Thymus (tissue), 11 donors: Measurements from ENCODE around the gene NHLRC3. TPM values are rescaled to one million over a fixed set of nuclear protein-coding genes. Genes with fewer than 3 reads are reported as not detected.
A peak's percentile ranks its signal among the peaks of the same experiment; 100 is the strongest.

Source experiments
- DNase-seq, 9 donors: peaks; one replicate each; pipeline ENCODE4 v3.0.0-alpha.2; 2013; ENCODE audit warnings: low spot score in 9 of 9, low read depth in 6 of 9, missing footprints in 1 of 9
- H3K27ac ChIP-seq, 2 donors: one replicate each; pipeline ENCODE4 v1.5.1; 2013; ENCODE audit warnings: control low read depth in 1 of 2, low read depth in 1 of 2, low read length in 1 of 2, mild to moderate bottlenecking in 1 of 2, moderate library complexity in 1 of 2
- H3K27me3 ChIP-seq, 2 donors: one replicate each; pipeline ENCODE4 v1.5.1; 2013; ENCODE audit warnings: low read length in 1 of 2; ENCODE audit not compliant: control insufficient read depth in 2 of 2, insufficient read depth in 1 of 2
- H3K36me3 ChIP-seq, 2 donors: one replicate each; pipeline ENCODE4 v1.5.1; 2013; ENCODE audit warnings: low read length in 1 of 2, mild to moderate bottlenecking in 1 of 2, moderate library complexity in 1 of 2; ENCODE audit not compliant: control insufficient read depth in 2 of 2, insufficient read depth in 2 of 2
- H3K4me1 ChIP-seq, 2 donors: one replicate each; pipeline ENCODE4 v1.5.1; 2013; ENCODE audit warnings: low read length in 2 of 2; ENCODE audit not compliant: control insufficient read depth in 2 of 2, insufficient read depth in 2 of 2
- H3K4me3 ChIP-seq, 2 donors: one replicate each; pipeline ENCODE4 v1.5.1; 2013; ENCODE audit warnings: low read length in 2 of 2, control low read depth in 1 of 2, mild to moderate bottlenecking in 1 of 2
- H3K9me3 ChIP-seq, 2 donors: one replicate each; pipeline ENCODE4 v1.5.1; 2013; ENCODE audit warnings: low read length in 1 of 2, mild to moderate bottlenecking in 1 of 2; ENCODE audit not compliant: control insufficient read depth in 2 of 2, insufficient read depth in 1 of 2
- WGBS: extraction: QIAGEN DNeasy Blood & Tissue Kit; methylation state at CpG from one replicate; pipeline ENCODE4 v1.1.7; 2013; 5-methylcytosine and 5-hydroxymethylcytosine counted together
- polyA plus RNA-seq: library from polyadenylated mRNA; stranded (reverse); fragments of 200-250 nt; gene quantifications from one replicate; pipeline ENCODE4 v1.2.3, GENCODE V29; 2013
- total RNA-seq: library from RNA; stranded (reverse); fragments of 120-200 nt; gene quantifications from one replicate; pipeline ENCODE4 v1.2.4, GENCODE V29; 2013
- donor health status: healthy.

The NHLRC3 gene
- total and polyA plus RNA-seq, 2 donors: 16.0 to 19.0 TPM

DNA sequence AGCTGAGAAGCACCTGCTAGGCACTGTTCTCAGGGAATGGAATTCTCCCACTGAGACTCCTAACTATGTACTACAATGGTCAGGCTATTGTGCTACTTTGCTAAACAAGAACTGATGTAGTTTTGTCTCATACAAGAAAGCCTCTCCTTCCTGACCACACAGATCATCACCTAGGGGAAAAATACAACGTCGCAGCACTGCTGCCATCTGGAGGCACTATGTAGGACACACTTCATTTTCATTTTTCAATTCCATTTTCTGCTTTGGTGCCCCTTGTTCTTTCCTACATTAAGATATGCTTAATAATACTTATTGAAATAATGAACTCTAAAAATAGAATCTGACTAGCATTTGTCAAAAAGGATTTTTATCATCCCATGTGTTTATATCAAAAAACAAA lies 21.5 kb upstream of the NHLRC3 start:
- WGBS: 28% methylated on average over 2 of the region's 2 CpGs
- peak in 2 of 9 donors; percentile 8 to 34 for DNase-seq
- Histone ChIP-seq H3K36me3 (peaks cover 41 to 56% of the 10 kb centered on the region in 2 donors), H3K4me1 (no peaks in the 10 kb centered on the region), H3K9me3 (no peaks in the 10 kb centered on the region), H3K27ac (no peak overlapping the region), H3K27me3 (no peaks in the 10 kb centered on the region), H3K4me3 (no peak overlapping the region)

DNA sequence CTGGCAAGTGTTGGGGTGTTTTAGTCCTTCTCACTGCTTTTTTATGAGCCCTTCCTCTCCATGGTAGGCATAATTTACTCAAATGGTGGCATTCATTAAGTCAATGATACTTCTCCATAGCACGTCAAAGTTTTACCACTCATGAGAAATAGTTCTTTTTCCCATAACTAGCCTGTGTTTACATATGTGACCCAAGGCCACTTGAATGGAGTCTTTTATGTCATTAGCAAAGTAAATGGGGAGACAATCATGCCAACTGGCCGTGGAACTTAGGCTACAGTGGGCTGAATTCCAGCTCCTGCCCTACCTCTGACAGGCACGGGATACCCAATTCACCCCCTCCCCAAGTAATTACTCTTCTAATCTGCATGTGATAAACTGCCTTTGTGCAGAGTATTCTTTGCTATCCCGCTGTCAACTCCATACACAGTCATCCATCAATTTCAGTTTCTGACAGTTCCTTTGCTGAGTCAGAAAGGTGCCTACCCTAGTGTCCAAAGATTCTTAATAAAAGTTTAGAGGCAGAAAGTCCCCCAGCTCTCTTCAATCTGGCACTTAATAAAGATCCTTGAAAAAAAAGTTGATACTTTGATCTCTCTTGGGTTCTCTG lies 17.3 kb upstream of the NHLRC3 start:
- Histone ChIP-seq H3K4me3 (no peak overlapping the region), H3K27me3 (no peaks in the 10 kb centered on the region), H3K4me1 (no peaks in the 10 kb centered on the region), H3K9me3 (no peaks in the 10 kb centered on the region), H3K36me3 (peaks cover 25 to 56% of the 10 kb centered on the region in 2 donors), H3K27ac (no peak overlapping the region)
- WGBS: 96% methylated on average over 4 of the region's 4 CpGs
- no peak for DNase-seq

DNA sequence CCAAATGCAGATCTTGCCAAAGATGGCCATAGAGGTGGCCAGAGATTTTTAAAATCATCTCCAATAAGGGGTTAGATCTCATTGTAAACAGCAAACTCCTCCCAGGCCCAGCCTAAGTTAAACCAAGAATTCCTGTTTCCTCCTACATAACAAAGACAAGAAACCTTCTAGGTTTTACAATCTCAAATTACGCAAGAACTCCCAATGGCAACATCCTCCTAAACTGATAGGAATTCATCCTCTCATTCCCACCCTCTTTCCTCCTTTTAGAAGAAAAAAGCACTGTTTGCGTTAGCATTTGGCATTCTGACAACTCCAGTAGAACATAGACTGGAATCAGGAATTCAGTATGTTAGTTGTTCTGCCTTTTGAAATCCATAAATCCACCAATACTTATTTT lies 14.9 kb upstream of the NHLRC3 start:
- H3K27me3 ChIP-seq: no peaks in the 10 kb centered on the region
- H3K4me3 ChIP-seq: no peak overlapping the region
- no peaks in the 10 kb centered on the region for H3K4me1 ChIP-seq
- peaks cover 18 to 58% of the 10 kb centered on the region in 2 donors for H3K36me3 ChIP-seq
- no peaks in the 10 kb centered on the region for H3K9me3 ChIP-seq
- WGBS: 98% methylated on average over 2 of the region's 2 CpGs
- no peak overlapping the region for H3K27ac ChIP-seq
- DNase-seq: no peak

DNA sequence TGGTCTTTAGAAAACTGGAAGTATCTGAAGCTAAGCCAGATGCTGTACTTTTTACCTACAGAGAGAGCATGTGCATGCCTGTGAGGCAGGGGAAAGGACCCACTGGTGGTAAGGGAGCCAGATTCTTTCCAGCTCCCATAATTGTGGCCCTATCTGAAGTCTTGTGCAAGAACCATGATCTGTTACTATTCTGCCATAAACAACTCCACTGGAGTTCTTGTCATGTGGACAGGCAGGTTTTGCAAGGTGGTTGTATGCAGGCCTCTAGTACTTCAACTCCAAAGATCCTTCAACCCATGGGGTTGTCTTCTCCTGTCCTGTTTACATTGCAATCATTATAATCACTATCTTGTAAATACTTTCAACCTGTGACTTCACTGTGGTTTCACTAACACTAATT lies 14.5 kb upstream of the NHLRC3 start:
- no peaks in the 10 kb centered on the region for H3K27me3 ChIP-seq
- H3K9me3 ChIP-seq: no peaks in the 10 kb centered on the region
- DNase-seq: no peak
- no peak overlapping the region for H3K4me3 ChIP-seq
- H3K27ac ChIP-seq: no peak overlapping the region
- no peaks in the 10 kb centered on the region for H3K4me1 ChIP-seq
- peaks cover 18 to 61% of the 10 kb centered on the region in 2 donors for H3K36me3 ChIP-seq

DNA sequence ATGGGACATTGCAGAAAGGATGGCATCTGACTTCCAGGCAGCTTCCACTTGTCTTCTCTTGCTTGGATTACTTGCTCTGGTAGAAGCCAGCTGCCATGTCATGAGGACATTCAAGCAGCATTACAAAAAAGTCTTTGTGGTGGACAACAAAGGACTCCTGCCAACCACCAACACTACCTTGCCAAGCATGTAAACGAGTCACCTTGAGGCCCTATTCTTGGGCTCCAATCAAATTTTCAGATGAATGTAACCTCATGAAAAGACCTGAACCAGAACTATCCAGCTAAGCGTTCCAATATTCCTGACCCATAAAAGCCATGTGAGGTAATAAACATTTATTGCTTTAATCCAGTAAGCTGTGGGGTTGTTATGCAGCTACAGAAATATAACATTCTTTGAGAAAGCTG lies 12.8 kb upstream of the NHLRC3 start:
- Histone ChIP-seq H3K27ac (no peak overlapping the region), H3K4me3 (no peak overlapping the region), H3K27me3 (no peaks in the 10 kb centered on the region), H3K36me3 (peaks cover 18 to 61% of the 10 kb centered on the region in 2 donors), H3K9me3 (no peaks in the 10 kb centered on the region), H3K4me1 (no peaks in the 10 kb centered on the region)
- WGBS: 97% methylated on average over 2 of the region's 2 CpGs
- DNase-seq: no peak

DNA sequence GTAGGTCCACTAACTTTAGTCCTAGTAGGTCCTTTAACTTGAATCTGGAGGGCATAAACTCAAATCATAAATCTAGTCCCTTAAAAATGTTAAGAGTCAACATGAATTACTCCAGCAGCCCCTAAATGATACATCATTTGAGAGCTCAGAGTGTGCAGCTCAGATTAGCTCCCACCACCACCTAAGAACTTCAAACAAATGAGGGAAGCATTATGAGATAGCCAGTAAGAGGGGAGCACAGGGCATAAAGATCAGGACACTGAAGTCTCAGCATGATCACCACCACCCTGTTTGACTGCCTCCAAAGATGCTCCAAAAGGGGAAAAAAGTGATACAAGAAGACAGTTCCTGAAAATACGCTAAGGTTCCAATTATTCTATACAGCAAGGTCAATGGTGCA lies 6.1 kb upstream of the NHLRC3 start:
- Histone ChIP-seq H3K4me1 (peaks cover 3 to 7% of the 10 kb centered on the region in 2 donors), H3K27me3 (no peaks in the 10 kb centered on the region), H3K27ac (no peak overlapping the region), H3K4me3 (no peak overlapping the region), H3K9me3 (no peaks in the 10 kb centered on the region), H3K36me3 (peaks cover 0 to 19% of the 10 kb centered on the region in 2 donors)
- DNase-seq: no peak
- 96% methylated on average over 1 of the region's 1 CpG for WGBS

DNA sequence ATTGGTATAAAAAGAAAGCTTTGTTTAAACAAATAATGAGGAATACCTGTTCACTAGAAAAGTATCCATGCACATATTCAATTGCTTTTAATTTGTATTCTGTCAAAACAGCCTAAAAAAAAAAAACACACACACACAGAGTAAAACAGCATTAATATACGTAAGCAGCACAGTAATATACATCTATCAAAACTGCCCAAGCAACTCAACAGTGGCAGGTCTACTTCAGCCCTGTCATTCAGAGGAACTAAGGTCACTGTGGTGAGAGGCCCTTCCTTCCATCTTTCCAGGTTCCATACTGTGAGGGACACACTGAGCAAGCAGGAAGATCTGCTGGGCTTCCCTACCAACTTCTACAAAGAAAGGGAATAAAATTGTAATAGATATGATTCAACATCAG lies 4.2 kb upstream of the NHLRC3 start:
- Histone ChIP-seq H3K4me1 (peaks cover 4 to 7% of the 10 kb centered on the region in 2 donors), H3K9me3 (no peaks in the 10 kb centered on the region), H3K27ac (no peak overlapping the region), H3K36me3 (peaks cover 0 to 6% of the 10 kb centered on the region in 2 donors), H3K4me3 (no peak overlapping the region), H3K27me3 (no peaks in the 10 kb centered on the region)
- DNase-seq: no peak
- 98% methylated on average over 1 of the region's 1 CpG for WGBS

DNA sequence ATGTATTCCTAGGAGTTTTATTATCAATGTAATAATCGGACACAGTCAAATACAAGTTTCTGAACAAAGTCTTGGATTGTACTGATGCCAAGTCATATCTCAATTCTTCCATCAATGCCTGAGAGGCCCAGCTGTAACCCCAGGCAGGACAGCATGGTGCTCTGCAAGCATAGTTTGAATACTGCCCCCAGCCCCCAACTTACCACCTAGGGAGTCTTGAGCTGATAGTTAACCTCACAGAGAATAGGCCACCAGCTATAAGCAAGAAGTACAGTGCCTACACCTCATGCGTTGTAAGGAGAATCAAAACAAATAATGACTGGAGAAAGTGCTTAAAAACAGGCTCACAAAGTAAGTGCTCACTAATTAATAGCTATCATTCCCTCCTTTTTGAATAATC lies 3.1 kb upstream of the NHLRC3 start:
- no peak for DNase-seq
- Histone ChIP-seq H3K4me1 (peaks cover 5 to 7% of the 10 kb centered on the region in 2 donors), H3K9me3 (no peaks in the 10 kb centered on the region), H3K4me3 (peak overlapping the region in 1 of 2 donors; percentile 93), H3K27ac (no peak overlapping the region), H3K36me3 (peaks cover 0 to 6% of the 10 kb centered on the region in 2 donors), H3K27me3 (no peaks in the 10 kb centered on the region)
- WGBS: 91% methylated on average over 2 of the region's 2 CpGs

DNA sequence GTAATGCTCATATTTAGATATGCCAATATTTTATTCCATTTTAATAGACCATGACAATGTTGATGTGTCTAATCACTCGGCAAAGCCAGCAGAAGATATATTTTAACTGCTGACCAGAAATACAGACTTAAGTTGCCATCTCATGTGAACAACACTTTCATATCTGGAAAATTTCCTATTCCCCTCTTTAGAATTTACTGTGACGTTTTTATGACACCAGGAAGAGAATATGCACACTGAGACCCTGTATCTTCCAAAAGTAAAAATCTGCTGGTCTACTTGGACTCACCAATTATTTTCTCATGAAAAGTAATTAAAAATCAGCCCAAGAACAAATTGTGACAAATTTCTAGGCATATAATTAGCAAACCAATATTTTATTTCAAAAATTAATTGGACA lies 2.5 kb upstream of the NHLRC3 start:
- Histone ChIP-seq H3K9me3 (no peaks in the 10 kb centered on the region), H3K27me3 (no peaks in the 10 kb centered on the region), H3K27ac (no peak overlapping the region), H3K4me3 (peak overlapping the region; percentile 93 to 98), H3K4me1 (peaks cover 5 to 7% of the 10 kb centered on the region in 2 donors), H3K36me3 (peaks cover 0 to 4% of the 10 kb centered on the region in 2 donors)
- DNase-seq: no peak
- WGBS: 40% methylated on average over 2 of the region's 2 CpGs
